Transverse colon (tissue), 4 donors: ENCODE measurements around the gene ADM2. TPM values are rescaled to one million over a fixed set of nuclear protein-coding genes. Genes with fewer than 3 reads are reported as not detected.

ENCODE experiments used
- DNase-seq: peaks from one replicate; pipeline ENCODE4 v3.0.0-alpha.2; 2019
- H3K27ac ChIP-seq, 4 donors: fragments of 200-600 bp; sonication (generic); 2 replicates each; pipeline ENCODE4 v1.5.1; 2016 to 2018; ENCODE audit warnings: inconsistent platforms in 4 of 4
- H3K27me3 ChIP-seq: fragments of 200-600 bp; sonication (generic); 2 replicates; pipeline ENCODE4 v1.5.1; 2017; ENCODE audit warnings: inconsistent platforms
- H3K36me3 ChIP-seq, 4 donors: fragments of 200-600 bp; sonication (generic); 2 replicates each; pipeline ENCODE4 v1.5.1; 2017 to 2019; ENCODE audit warnings: inconsistent platforms in 4 of 4
- H3K4me1 ChIP-seq, 4 donors: fragments of 200-600 bp; sonication (generic); 2 replicates each; pipeline ENCODE4 v1.5.1; 2017 to 2020; ENCODE audit warnings: inconsistent platforms in 4 of 4
- H3K4me3 ChIP-seq, 4 donors: fragments of 200-600 bp; sonication (generic); 1 replicate in 1 of 4; 2 replicates in 3 of 4; pipeline versions ENCODE4 v1.5.1 to v1.6.1; 2017 to 2019; ENCODE audit warnings: inconsistent platforms in 4 of 4
- H3K9me3 ChIP-seq, 2 donors: fragments of 200-600 bp; sonication (generic); 2 replicates each; pipeline ENCODE4 v1.5.1; 2017 to 2019; ENCODE audit warnings: inconsistent platforms in 2 of 2
- CTCF ChIP-seq, 5 experiments: fragments of 200-600 bp in 3 of 5; fragments of 450-650 bp in 2 of 5; sonication (generic) in 3 of 5; IDR thresholded peaks; 1 replicate in 2 of 5; 2 replicates in 3 of 5; pipeline ENCODE4 v1.5.1; 2016 to 2017; ENCODE audit warnings: antibody characterized with exemption in 5 of 5, inconsistent platforms in 3 of 5, mild to moderate bottlenecking in 2 of 5, moderate library complexity in 1 of 5
- EP300 ChIP-seq: sonication (generic); formaldehyde crosslinking; IDR thresholded peaks from one replicate; pipeline ENCODE4 v1.6.1; 2017; ENCODE audit warnings: antibody characterized with exemption, low read depth
- POLR2A ChIP-seq: fragments of 450-650 bp; IDR thresholded peaks from one replicate; pipeline ENCODE4 v1.6.1; 2016; ENCODE audit warnings: antibody characterized with exemption, mild to moderate bottlenecking, moderate library complexity
- POLR2AphosphoS5 ChIP-seq, 3 donors: sonication (generic); formaldehyde crosslinking; IDR thresholded peaks; one replicate each; pipeline ENCODE4 v1.6.1; 2016; ENCODE audit warnings: antibody characterized with exemption in 3 of 3
- WGBS, 2 donors: methylation state at CpG; one replicate each; pipeline ENCODE4 v1.1.5; 2018; ENCODE audit warnings: low coverage in 1 of 2; 5-methylcytosine and 5-hydroxymethylcytosine counted together
- in situ Hi-C, 4 donors: fragments of 200-750 bp; cut with MboI; loops; one replicate each; pipeline versions ENCODE4 v1.15.0 to v1.15.1; 2017; ENCODE audit warnings: low sequenced_read_pairs in 3 of 4, low pct_ligation_motif_present in 1 of 4, low pct_unique_long_range_greater_than_20kb in 1 of 4
- intact Hi-C: fragments of 100-400 bp; cut with DNase I; formaldehyde crosslinking; loops from one replicate; pipeline ENCODE4 v1.15.1; 2023; ENCODE audit warnings: low total_unique reads
- total RNA-seq, 4 donors: library from RNA; depleted of rRNA; stranded (reverse); fragments of >200 nt; gene quantifications; one replicate each; pipeline ENCODE4 v1.1.0, GENCODE V29; 2016

ADM2 gene
- total RNA-seq, 4 donors from 2014 or later, result 0.75 to 5.4 (median 1.2) TPM

- Histone ChIP-seq H3K4me3 (no peak overlapping the region), H3K27me3 (no peaks in the 10 kb centered on the region), H3K27ac (no peak overlapping the region), H3K36me3 (peaks cover 0 to 21% (median 10%) of the 10 kb centered on the region in 4 donors), H3K4me1 (peaks cover 11 to 33% (median 25%) of the 10 kb centered on the region in 4 donors), H3K9me3 (no peaks in the 10 kb centered on the region)
- in situ Hi-C loops, result no loop called here
- intact Hi-C loops, result no loop called here
- DNase-seq, result no peak
- 89% methylated on average over 10 of the region's 10 CpGs; no CpG with 5 or more reads in 1 of the 2 donors for WGBS, 2 donors
- no peak for TF ChIP-seq POLR2AphosphoS5 (IDR thresholded peaks at IDR 0.05)
- no peak for TF ChIP-seq POLR2A
- no peak for TF ChIP-seq CTCF (IDR thresholded peaks at IDR 0.05)
- no peak for TF ChIP-seq EP300
These were observed 40.4 kb downstream of the ADM2 start for GRCh38 chr22:50521710-50522109.

- 90 to 97% methylated on average over 5 to 14 of the region's 15 CpGs for WGBS, 2 donors
- Histone ChIP-seq H3K9me3 (no peaks in the 10 kb centered on the region), H3K4me1 (peaks cover 14 to 39% (median 30%) of the 10 kb centered on the region in 4 donors), H3K4me3 (no peak overlapping the region), H3K27ac (no peak overlapping the region), H3K36me3 (peaks cover 0 to 21% (median 9%) of the 10 kb centered on the region in 4 donors), H3K27me3 (no peaks in the 10 kb centered on the region)
- DNase-seq, result no peak
- intact Hi-C loops, result no loop called here
- no peak for TF ChIP-seq CTCF (IDR thresholded peaks at IDR 0.05)
- no peak for TF ChIP-seq EP300
- no peak for TF ChIP-seq POLR2AphosphoS5 (IDR thresholded peaks at IDR 0.05)
- no peak for TF ChIP-seq POLR2A
- in situ Hi-C loops, result no loop called here
These were observed 41.0 kb downstream of the ADM2 start for GRCh38 chr22:50522208-50522805.

GRCh38 chr22:50522806-50523438 lies 41.6 kb downstream of the ADM2 start:
- TF ChIP-seq POLR2AphosphoS5 (IDR thresholded peaks at IDR 0.05) (no peak), CTCF (IDR thresholded peaks at IDR 0.05) (no peak), POLR2A (no peak), EP300 (no peak)
- no peak for DNase-seq
- Histone ChIP-seq H3K4me3 (no peak overlapping the region), H3K36me3 (peaks cover 0 to 17% (median 8%) of the 10 kb centered on the region in 4 donors), H3K9me3 (no peaks in the 10 kb centered on the region), H3K27me3 (no peaks in the 10 kb centered on the region), H3K27ac (no peak overlapping the region), H3K4me1 (peaks cover 14 to 39% (median 31%) of the 10 kb centered on the region in 4 donors)
- in situ Hi-C loops, result no loop called here
- intact Hi-C loops, result no loop called here
- WGBS, 2 donors, result 76% methylated on average over 21 of the region's 22 CpGs; no CpG with 5 or more reads in 1 of the 2 donors

- Histone ChIP-seq H3K36me3 (peaks cover 0 to 15% (median 7%) of the 10 kb centered on the region in 4 donors), H3K4me3 (no peak overlapping the region), H3K27me3 (no peaks in the 10 kb centered on the region), H3K4me1 (peaks cover 14 to 39% (median 32%) of the 10 kb centered on the region in 4 donors), H3K9me3 (no peaks in the 10 kb centered on the region), H3K27ac (peak overlapping the region in 2 of 4 donors; percentile 95 to 99)
- intact Hi-C loops, result no loop called here
- TF ChIP-seq EP300 (no peak), POLR2AphosphoS5 (IDR thresholded peaks at IDR 0.05) (no peak), CTCF (IDR thresholded peaks at IDR 0.05) (no peak), POLR2A (no peak)
- no peak for DNase-seq
- WGBS, 2 donors, result 86% methylated on average over 16 of the region's 16 CpGs; no CpG with 5 or more reads in 1 of the 2 donors
- in situ Hi-C loops, result no loop called here
These were observed 42.1 kb downstream of the ADM2 start for GRCh38 chr22:50523458-50523805.
